CD4-positive, alpha-beta memory T cell (primary cell): Measurements from ENCODE around the gene NEU4. TPM values are rescaled to one million over a fixed set of nuclear protein-coding genes. Genes with fewer than 3 reads are reported as not detected.
A peak's percentile ranks its signal among the peaks of the same experiment; 100 is the strongest.
"Not testable (repeated sequence)": the region's sequence is repeated elsewhere in the genome, so short reads cannot be mapped to it uniquely, and the experiment has no call there.

ENCODE experiments used
- CTCF ChIA-PET: fragments of 350-600 bp; sonication (Branson Sonifier 250); formaldehyde crosslinking; loops from one replicate; lab custom pipeline; 2021; ENCODE audit warnings: inconsistent platforms; ENCODE audit not compliant: partially characterized antibody; lab: Charles Lee
- POLR2A ChIA-PET: fragments of 350-600 bp; sonication (Branson Sonifier 250); formaldehyde crosslinking; loops from one replicate; lab custom pipeline; 2021; ENCODE audit not compliant: partially characterized antibody; lab: Charles Lee
- DNase-seq, 5 donors: peaks; one replicate each; pipeline versions ENCODE4 v3.0.0 to v3.0.0-alpha.2; 2020 to 2022; ENCODE audit warnings: mixed read lengths in 1 of 5
- H3K27ac ChIP-seq: one replicate; pipeline ENCODE4 v1.7.0; 2013; ENCODE audit warnings: low read depth, low read length
- H3K27me3 ChIP-seq: 2 replicates; pipeline ENCODE4 v1.7.0; 2013; ENCODE audit warnings: mild to moderate bottlenecking, low read length, moderate library complexity; ENCODE audit not compliant: insufficient read depth
- H3K36me3 ChIP-seq: 2 replicates; pipeline ENCODE4 v1.7.0; 2013; ENCODE audit warnings: mild to moderate bottlenecking, low read length, moderate library complexity; ENCODE audit not compliant: insufficient read depth
- H3K4me1 ChIP-seq: 2 replicates; pipeline ENCODE4 v1.7.0; 2013; ENCODE audit warnings: mild to moderate bottlenecking, low read length, moderate library complexity; ENCODE audit not compliant: insufficient read depth
- H3K4me3 ChIP-seq, 2 donors: one replicate each; pipeline ENCODE4 v1.7.0; 2013; ENCODE audit warnings: low read length in 2 of 2, mild to moderate bottlenecking in 1 of 2
- H3K9me3 ChIP-seq, 2 donors: one replicate each; pipeline ENCODE4 v1.7.0; 2013; ENCODE audit warnings: low read length in 2 of 2, control low read depth in 1 of 2; ENCODE audit not compliant: control insufficient read depth in 1 of 2
- H3K27ac Mint-ChIP-seq, 7 donors: one replicate each; pipeline ENCODE4 v1.8.0; 2020 to 2021; ENCODE audit warnings: mixed read lengths in 7 of 7, mild to moderate bottlenecking in 6 of 7, inconsistent platforms in 3 of 7, moderate library complexity in 3 of 7
- H3K27me3 Mint-ChIP-seq, 2 donors: one replicate each; pipeline ENCODE4 v1.8.0; 2020 to 2021; ENCODE audit warnings: mixed read lengths in 2 of 2
- H3K36me3 Mint-ChIP-seq, 2 donors: one replicate each; pipeline ENCODE4 v1.8.0; 2020 to 2021; ENCODE audit warnings: mixed read lengths in 2 of 2, inconsistent platforms in 1 of 2, mild to moderate bottlenecking in 1 of 2
- H3K4me1 Mint-ChIP-seq, 4 donors: one replicate each; pipeline ENCODE4 v1.8.0; 2020 to 2021; ENCODE audit warnings: mixed read lengths in 4 of 4, mild to moderate bottlenecking in 1 of 4
- H3K4me3 Mint-ChIP-seq, 8 donors: one replicate each; pipeline ENCODE4 v1.8.0; 2020 to 2021; ENCODE audit warnings: mixed read lengths in 8 of 8, mild to moderate bottlenecking in 7 of 8, moderate library complexity in 6 of 8, inconsistent platforms in 3 of 8
- H3K9me3 Mint-ChIP-seq, 8 donors: one replicate each; pipeline ENCODE4 v1.8.0; 2020 to 2021; ENCODE audit warnings: mixed read lengths in 8 of 8, mild to moderate bottlenecking in 5 of 8, inconsistent platforms in 3 of 8, moderate library complexity in 1 of 8
- intact Hi-C: fragments of 100-400 bp; cut with micrococcal nuclease; formaldehyde crosslinking; loops from one replicate; pipeline ENCODE4 v1.15.1; 2023
- polyA plus RNA-seq, 2 donors: library from polyadenylated mRNA; unstranded; fragments of 300-500 nt; fragmentation: Illumina TruSeq; gene quantifications; one replicate each; pipeline ENCODE4 v1.2.3, GENCODE V29; 2021
- total RNA-seq, 2 experiments: library from RNA; stranded (reverse); gene quantifications; one replicate each; pipeline ENCODE4 v1.2.3, GENCODE V29; 2021

NEU4 gene
- total and polyA plus RNA-seq, 4 experiments from 2014 or later, result 0.14 to 1.3 TPM; not detected in 2

GRCh38 chr2:241817821-241818215, 8.8 kb downstream of the NEU4 start:
- CTCF ChIA-PET, H3K27me3 ChIP-seq, H3K36me3 ChIP-seq, intact Hi-C loops, POLR2A ChIA-PET, H3K27ac ChIP-seq, H3K4me3 ChIP-seq, H3K27me3 Mint-ChIP-seq, H3K9me3 ChIP-seq, DNase-seq, H3K9me3 Mint-ChIP-seq, H3K36me3 Mint-ChIP-seq: not testable (repeated sequence)
- H3K4me1 ChIP-seq, result peaks cover 15% of the 10 kb centered on the region
- Mint-ChIP-seq H3K27ac (peak overlapping the region in 4 of 7 donors; percentile 10 to 75 (median 55)), H3K4me1 (peaks cover 7 to 21% (median 15%) of the 10 kb centered on the region in 4 donors), H3K4me3 (peak overlapping the region in 4 of 8 donors; percentile 26 to 78 (median 38))

- H3K36me3 Mint-ChIP-seq, result no peaks in the 10 kb centered on the region
Measured at GRCh38 chr2:241818229-241818942, 9.4 kb downstream of the NEU4 start.

DNA sequence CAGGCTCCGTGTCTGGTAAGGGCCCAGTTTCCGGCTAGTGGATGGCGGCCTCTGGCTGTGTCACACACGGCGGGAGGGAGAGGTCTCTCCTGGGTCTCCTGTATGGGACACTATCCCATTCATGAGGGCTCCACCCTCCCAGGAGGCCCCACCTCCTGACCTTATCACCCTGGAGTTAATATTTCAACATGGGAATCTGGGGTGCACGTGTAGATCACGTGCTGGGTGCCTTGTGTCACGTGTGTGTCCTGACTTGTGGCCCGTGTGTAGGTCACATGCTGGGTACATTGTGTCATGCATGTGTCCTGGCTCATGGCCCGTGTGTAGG, 9.9 kb downstream of the NEU4 start:
- Histone ChIP-seq H3K27me3 (no peaks in the 10 kb centered on the region), H3K4me3 (no peak overlapping the region), H3K36me3 (no peaks in the 10 kb centered on the region), H3K4me1 (peaks cover 15% of the 10 kb centered on the region), H3K9me3 (no peaks in the 10 kb centered on the region), H3K27ac (no peak overlapping the region)
- CTCF ChIA-PET, result no interaction called here
- H3K27ac Mint-ChIP-seq, result peak overlapping the region in 2 of 7 donors; percentile 32 to 68
- H3K9me3 Mint-ChIP-seq, result peaks cover 0 to 9% (median 0%) of the 10 kb centered on the region in 8 donors
- H3K27me3 Mint-ChIP-seq, result peaks cover 0 to 3% of the 10 kb centered on the region in 2 donors
- POLR2A ChIA-PET, result no interaction called here
- H3K4me1 Mint-ChIP-seq, result peaks cover 9 to 23% (median 17%) of the 10 kb centered on the region in 4 donors
- no peak overlapping the region for H3K4me3 Mint-ChIP-seq
- intact Hi-C loops, result no loop called here
- DNase-seq, result no peak
- H3K36me3 Mint-ChIP-seq, result no peaks in the 10 kb centered on the region

More at GRCh38 chr2:241818229-241818942, 9.4 kb downstream of the NEU4 start:
- H3K4me3 Mint-ChIP-seq, result no peak overlapping the region
- no peak for DNase-seq
- no peak overlapping the region for H3K27ac Mint-ChIP-seq
- ChIA-PET POLR2A (no interaction called here), CTCF (no interaction called here)
- Histone ChIP-seq H3K27me3 (no peaks in the 10 kb centered on the region), H3K27ac (no peak overlapping the region), H3K9me3 (no peaks in the 10 kb centered on the region), H3K4me1 (peaks cover 15% of the 10 kb centered on the region), H3K4me3 (no peak overlapping the region), H3K36me3 (no peaks in the 10 kb centered on the region)
- peaks cover 0 to 3% of the 10 kb centered on the region in 2 donors for H3K27me3 Mint-ChIP-seq
- peaks cover 0 to 6% (median 0%) of the 10 kb centered on the region in 8 donors for H3K9me3 Mint-ChIP-seq
- intact Hi-C loops, result no loop called here
- peaks cover 9 to 23% (median 16%) of the 10 kb centered on the region in 4 donors for H3K4me1 Mint-ChIP-seq

GRCh38 chr2:241819947-241820624, 11.1 kb downstream of the NEU4 start:
- H3K27ac ChIP-seq, H3K27me3 Mint-ChIP-seq, H3K27me3 ChIP-seq, DNase-seq, H3K4me3 ChIP-seq, H3K27ac Mint-ChIP-seq, intact Hi-C loops, CTCF ChIA-PET, POLR2A ChIA-PET, H3K9me3 ChIP-seq, H3K36me3 Mint-ChIP-seq, H3K4me3 Mint-ChIP-seq, H3K36me3 ChIP-seq: not testable (repeated sequence)
- peaks cover 15% of the 10 kb centered on the region for H3K4me1 ChIP-seq
- peaks cover 9 to 23% (median 17%) of the 10 kb centered on the region in 4 donors for H3K4me1 Mint-ChIP-seq
- H3K9me3 Mint-ChIP-seq, result peaks cover 0 to 11% (median 0%) of the 10 kb centered on the region in 8 donors

DNA sequence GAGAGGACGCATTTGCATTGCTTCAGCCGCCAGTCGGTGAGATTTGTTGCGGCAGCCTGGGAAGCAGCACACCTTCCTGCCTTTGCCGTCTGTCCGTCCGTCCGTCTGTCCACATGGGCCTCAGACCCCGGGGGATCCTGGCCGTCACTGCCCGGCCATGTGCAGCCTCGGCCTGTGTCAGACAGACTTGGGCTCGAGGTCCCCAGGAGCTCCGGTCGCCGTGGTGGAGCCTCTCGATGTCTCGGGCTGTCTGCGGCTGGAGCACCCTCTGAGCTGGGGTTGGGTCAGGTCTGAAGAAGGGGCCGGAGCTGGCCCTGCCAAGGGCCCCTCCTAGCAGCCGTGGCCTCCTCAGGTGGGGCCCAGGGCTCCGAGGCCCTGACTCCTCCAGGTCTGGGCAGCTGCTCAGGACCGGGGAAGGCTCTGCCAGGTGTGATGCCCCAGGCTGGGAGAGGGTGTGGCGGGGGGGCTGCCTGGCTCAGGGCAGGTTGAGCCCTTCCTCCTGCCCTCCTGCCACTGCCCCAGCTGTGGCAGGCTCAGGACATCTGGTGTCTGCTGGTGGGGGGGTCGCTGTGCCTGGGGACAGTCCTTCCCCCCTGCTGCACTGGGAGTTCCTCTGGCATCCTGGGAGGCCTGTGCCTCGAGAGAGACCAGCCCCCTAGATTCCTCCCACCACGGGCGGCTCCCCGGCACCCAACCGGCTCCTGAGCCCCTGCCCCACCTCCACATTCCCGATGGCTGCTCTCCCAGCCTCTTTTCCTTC, 11.8 kb downstream of the NEU4 start:
- H3K4me1 ChIP-seq, result peaks cover 15% of the 10 kb centered on the region
- peak overlapping the region in 1 of 8 donors; percentile 30 for H3K4me3 Mint-ChIP-seq
- ChIA-PET CTCF (no interaction called here), POLR2A (no interaction called here)
- DNase-seq, result no peak
- H3K9me3 ChIP-seq, result no peaks in the 10 kb centered on the region
- peaks cover 10 to 23% (median 17%) of the 10 kb centered on the region in 4 donors for H3K4me1 Mint-ChIP-seq
- intact Hi-C loops, result no loop called here
- no peaks in the 10 kb centered on the region for H3K36me3 ChIP-seq
- no peak overlapping the region for H3K4me3 ChIP-seq
- peaks cover 0 to 4% of the 10 kb centered on the region in 2 donors for H3K27me3 Mint-ChIP-seq
- peak overlapping the region in 1 of 7 donors; percentile 90 for H3K27ac Mint-ChIP-seq
- H3K9me3 Mint-ChIP-seq, result peaks cover 0 to 11% (median 5%) of the 10 kb centered on the region in 8 donors
- no peaks in the 10 kb centered on the region for H3K27me3 ChIP-seq
- no peaks in the 10 kb centered on the region for H3K36me3 Mint-ChIP-seq
- no peak overlapping the region for H3K27ac ChIP-seq

- no peak overlapping the region for H3K4me3 ChIP-seq
- H3K27me3 ChIP-seq, result no peaks in the 10 kb centered on the region
- H3K36me3 Mint-ChIP-seq, result no peaks in the 10 kb centered on the region
- peaks cover 0 to under 1% of the 10 kb centered on the region in 2 donors for H3K9me3 ChIP-seq
- H3K4me1 Mint-ChIP-seq, result peaks cover 10 to 23% (median 17%) of the 10 kb centered on the region in 4 donors
- H3K27me3 Mint-ChIP-seq, result peaks cover 0 to 6% of the 10 kb centered on the region in 2 donors
- POLR2A ChIA-PET, result no interaction called here
- peaks cover 0 to 18% (median 13%) of the 10 kb centered on the region in 8 donors for H3K9me3 Mint-ChIP-seq
- H3K27ac Mint-ChIP-seq, result peak overlapping the region in 4 of 7 donors; percentile 23 to 90 (median 64)
- no peak overlapping the region for H3K27ac ChIP-seq
- peaks cover 15% of the 10 kb centered on the region for H3K4me1 ChIP-seq
- DNase-seq, result no peak
- peak overlapping the region in 5 of 8 donors; percentile 15 to 76 (median 57) for H3K4me3 Mint-ChIP-seq
- intact Hi-C loops, result no loop called here
- CTCF ChIA-PET, result no interaction called here
- H3K36me3 ChIP-seq, result no peaks in the 10 kb centered on the region
Measured at GRCh38 chr2:241821460-241822263, 12.7 kb downstream of the NEU4 start.
